ENCODE results near the gene SCAMP1. TPM values are rescaled to one million over a fixed set of nuclear protein-coding genes. Genes with fewer than 3 reads are reported as not detected.

Gene SCAMP1
- total and polyA plus RNA-seq, 2 of the 13 experiments (the other 11 are each of a cell fraction or from before 2014, with no cell fraction given) = 18.2 to 33.7 TPM

- TF ChIP-seq FOSL2 (CRISPR knock-in tag; IDR thresholded peaks at IDR 0.05) (peak; percentile 28; the same call in 1 of the 2 replicates), REPIN1 (CRISPR knock-in tag; IDR thresholded peaks at IDR 0.05; ENCODE audit: borderline replicate concordance, low read depth) (no peak), HDAC1 (CRISPR knock-in tag; IDR thresholded peaks at IDR 0.05) (no peak), EP300 (IDR thresholded peaks at IDR 0.05; ENCODE audit: low read depth in 2 of 2, low read length in 2 of 2) (peak in 1 of 2 experiments; percentile 66; a peak in 2 of 4 replicates), EP300 (CRISPR knock-in tag; IDR thresholded peaks at IDR 0.05; ENCODE audit: borderline replicate concordance) (no peak; the same call in 1 of the 2 replicates), ZNF282 (IDR thresholded peaks at IDR 0.05; ENCODE audit: partially characterized antibody) (no peak), NCOA1 (CRISPR knock-in tag; IDR thresholded peaks at IDR 0.05) (no peak), KAT2B (IDR thresholded peaks at IDR 0.05; ENCODE audit: borderline replicate concordance, low read depth, low read length) (no peak), ESRRA (CRISPR knock-in tag; IDR thresholded peaks at IDR 0.05; ENCODE audit: low read depth) (no peak), DNMT1 (CRISPR knock-in tag; IDR thresholded peaks at IDR 0.05) (no peak), SCMH1 (CRISPR knock-in tag; IDR thresholded peaks at IDR 0.05; ENCODE audit: borderline replicate concordance) (no peak), PPARG (CRISPR knock-in tag; conservative IDR thresholded peaks at IDR 0.05) (0 out of 2 replicates have a peak, but pooled peaks have one; percentile 21), XRCC5 (optimal IDR thresholded peaks at IDR 0.05; ENCODE audit: low read length) (no peak), ZNF34 (CRISPR knock-in tag; IDR thresholded peaks at IDR 0.05; ENCODE audit: borderline replicate concordance) (no peak), DPF2 (CRISPR knock-in tag; IDR thresholded peaks at IDR 0.05; ENCODE audit: borderline replicate concordance, low read depth) (no peak), MTERF4 (CRISPR knock-in tag; IDR thresholded peaks at IDR 0.05) (no peak), POLR2AphosphoS2 (IDR thresholded peaks at IDR 0.05; ENCODE audit: low read depth, low read length) (no peak), ZMYM3 (CRISPR knock-in tag; IDR thresholded peaks at IDR 0.05) (no peak), ZNF850 (CRISPR knock-in tag; conservative IDR thresholded peaks at IDR 0.05) (no peak), GATAD2A (CRISPR knock-in tag; IDR thresholded peaks at IDR 0.05) (peak; percentile 62; the same call in 1 of the 2 replicates), ZNF639 (CRISPR knock-in tag; conservative IDR thresholded peaks at IDR 0.05) (no peak), SRSF9 (IDR thresholded peaks at IDR 0.05; ENCODE audit: borderline replicate concordance, insufficient read depth, low read depth, low read length, poor library complexity, severe bottlenecking) (no peak), THAP11 (CRISPR knock-in tag; IDR thresholded peaks at IDR 0.05) (0 out of 2 replicates have a peak, but pooled peaks have one; percentile 9), SIX1 (CRISPR knock-in tag; IDR thresholded peaks at IDR 0.05; ENCODE audit: borderline replicate concordance) (peak; percentile 98), SIN3B (IDR thresholded peaks at IDR 0.05; ENCODE audit: low read length) (no peak), BHLHE40 (IDR thresholded peaks at IDR 0.05; ENCODE audit: low read length) (no peak), ZFP36L1 (CRISPR knock-in tag; IDR thresholded peaks at IDR 0.05) (no peak), MZF1 (CRISPR knock-in tag; IDR thresholded peaks at IDR 0.05; ENCODE audit: borderline replicate concordance) (no peak), MBD4 (IDR thresholded peaks at IDR 0.05; ENCODE audit: borderline replicate concordance, low read length) (no peak)
- TF ChIP-seq, protein P1, sequence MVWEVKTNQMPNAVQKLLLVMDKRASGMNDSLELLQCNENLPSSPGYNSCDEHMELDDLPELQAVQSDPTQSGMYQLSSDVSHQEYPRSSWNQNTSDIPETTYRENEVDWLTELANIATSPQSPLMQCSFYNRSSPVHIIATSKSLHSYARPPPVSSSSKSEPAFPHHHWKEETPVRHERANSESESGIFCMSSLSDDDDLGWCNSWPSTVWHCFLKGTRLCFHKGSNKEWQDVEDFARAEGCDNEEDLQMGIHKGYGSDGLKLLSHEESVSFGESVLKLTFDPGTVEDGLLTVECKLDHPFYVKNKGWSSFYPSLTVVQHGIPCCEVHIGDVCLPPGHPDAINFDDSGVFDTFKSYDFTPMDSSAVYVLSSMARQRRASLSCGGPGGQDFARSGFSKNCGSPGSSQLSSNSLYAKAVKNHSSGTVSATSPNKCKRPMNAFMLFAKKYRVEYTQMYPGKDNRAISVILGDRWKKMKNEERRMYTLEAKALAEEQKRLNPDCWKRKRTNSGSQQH (CRISPR knock-in tag; IDR thresholded peaks at IDR 0.05; ENCODE audit: low read depth) = no peak
Observed at GRCh38 chr5:78508186-78508765, 147.9 kb downstream of the SCAMP1 start (continued).

Data from HepG2 (cell line).